Stimulated activated CD8-positive, alpha-beta memory T cell treated with anti-CD3 and anti-CD28 coated beads, Interleukin-12 subunit alpha, Interleukin-12 subunit beta, amount 100 ng/mL, for 1 hour (primary cell): Measurements from ENCODE around the gene CHTF18.
"Not testable (repeated sequence)": the region's sequence is repeated elsewhere in the genome, so short reads cannot be mapped to it uniquely, and the experiment has no call there.

Experiments
- DNase-seq: peaks from one replicate; pipeline ENCODE4 v3.0.0-alpha.2; 2020; ENCODE audit warnings: low read depth

The CHTF18 gene

GRCh38 chr16:776298-776697 is 12.1 kb upstream of the CHTF18 start:
- not testable (repeated sequence) for DNase-seq

- no peak for DNase-seq
These were observed 11.6 kb upstream of the CHTF18 start for GRCh38 chr16:776824-777223.

- no peak for DNase-seq
These were observed 10.6 kb upstream of the CHTF18 start for GRCh38 chr16:777826-778225.

GRCh38 chr16:778447-778846 is 10.0 kb upstream of the CHTF18 start:
- DNase-seq = no peak

- no peak for DNase-seq
These were observed 9.4 kb upstream of the CHTF18 start for GRCh38 chr16:778909-779527.

GRCh38 chr16:779561-779960 is 8.9 kb upstream of the CHTF18 start:
- DNase-seq = no peak

- DNase-seq = no peak
These were observed 8.1 kb upstream of the CHTF18 start for GRCh38 chr16:780296-780695.

GRCh38 chr16:781346-782010 is 6.9 kb upstream of the CHTF18 start:
- no peak for DNase-seq

GRCh38 chr16:782258-782657 is 6.2 kb upstream of the CHTF18 start:
- DNase-seq = no peak

- DNase-seq = no peak
These were observed 5.5 kb upstream of the CHTF18 start for GRCh38 chr16:782766-783403.

- no peak for DNase-seq
These were observed 4.8 kb upstream of the CHTF18 start for GRCh38 chr16:783404-784161.

GRCh38 chr16:784431-784830 is 4.0 kb upstream of the CHTF18 start:
- no peak for DNase-seq

- peak; percentile 54 for DNase-seq
These were observed 2.6 kb upstream of the CHTF18 start for GRCh38 chr16:785563-786535.

GRCh38 chr16:787321-787966 is 976 bp upstream of the CHTF18 start:
- DNase-seq = no peak

- DNase-seq = no peak
These were observed 432 bp upstream of the CHTF18 start, which contains the start of gene RPUSD1 for GRCh38 chr16:787978-788398. Gene RPUSD1 (minus strand): TSS chr16:788381. CDS start chr16:787737, 644 bp downstream.

GRCh38 chr16:789191-789850 is 901 bp downstream of the CHTF18 start:
- no peak for DNase-seq

GRCh38 chr16:790086-790485 is 1.7 kb downstream of the CHTF18 start:
- DNase-seq = no peak

GRCh38 chr16:791131-791530 is 2.7 kb downstream of the CHTF18 start:
- no peak for DNase-seq

GRCh38 chr16:792221-792995 is 4.0 kb downstream of the CHTF18 start:
- DNase-seq = no peak

- no peak for DNase-seq
These were observed 5.0 kb downstream of the CHTF18 start for GRCh38 chr16:793414-793813.
